DOHH2 (cell line): ENCODE data around the gene FAM221B.

Experiments
- H3F3A ChIP-seq: fragments of 200-600 bp; sonication (generic), shearing (Covaris generic); 2 replicates; pipeline ENCODE4 v1.6.0; 2016; ENCODE audit warnings: antibody characterized with exemption, mild to moderate bottlenecking; ENCODE audit not compliant: control insufficient read depth, insufficient read depth
- H3K27ac ChIP-seq: fragments of 200-600 bp; sonication (generic); 2 replicates; pipeline ENCODE4 v1.5.1; 2014; ENCODE audit warnings: low read depth, mild to moderate bottlenecking, low read length, moderate library complexity
- H3K27me3 ChIP-seq: fragments of 200-600 bp; sonication (generic); 2 replicates; pipeline ENCODE4 v1.6.1; 2014; ENCODE audit warnings: mild to moderate bottlenecking, low read length, mixed read lengths; ENCODE audit not compliant: control insufficient read depth
- H3K36me3 ChIP-seq: fragments of 200-600 bp; sonication (generic); 2 replicates; pipeline ENCODE4 v1.6.1; 2014; ENCODE audit warnings: mild to moderate bottlenecking, low read length, moderate library complexity, mixed read lengths; ENCODE audit not compliant: control insufficient read depth
- H3K4me1 ChIP-seq: fragments of 200-600 bp; sonication (generic); 2 replicates; pipeline ENCODE4 v1.6.1; 2014; ENCODE audit warnings: mild to moderate bottlenecking, low read length, mixed read lengths; ENCODE audit not compliant: control insufficient read depth
- H3K4me2 ChIP-seq: fragments of 200-600 bp; sonication (generic); 2 replicates; pipeline ENCODE4 v1.6.0; 2014; ENCODE audit warnings: mild to moderate bottlenecking, low read length, moderate library complexity
- H3K4me3 ChIP-seq: fragments of 200-600 bp; sonication (generic); 2 replicates; pipeline ENCODE4 v1.5.1; 2014; ENCODE audit warnings: mild to moderate bottlenecking, low read length, mixed read lengths
- H3K79me2 ChIP-seq: fragments of 200-600 bp; sonication (generic); 2 replicates; pipeline ENCODE4 v1.6.1; 2014; ENCODE audit warnings: mild to moderate bottlenecking, low read length, mixed read lengths; ENCODE audit not compliant: control insufficient read depth
- H3K9me2 ChIP-seq: fragments of 200-600 bp; sonication (generic); replicated peaks from 2 replicates; pipeline ENCODE4 v1.6.1; 2014; ENCODE audit warnings: mild to moderate bottlenecking, low read length, mixed read lengths; ENCODE audit not compliant: control insufficient read depth
- H3K9me3 ChIP-seq: fragments of 200-600 bp; sonication (generic); 2 replicates; pipeline ENCODE4 v1.6.1; 2014; ENCODE audit warnings: antibody characterized with exemption, low read length, mixed read lengths; ENCODE audit not compliant: control insufficient read depth, insufficient read depth
- H4K20me1 ChIP-seq: fragments of 200-600 bp; sonication (generic); 2 replicates; pipeline ENCODE4 v1.6.0; 2014; ENCODE audit warnings: low read depth, mild to moderate bottlenecking, antibody characterized with exemption, low read length, moderate library complexity; ENCODE audit not compliant: control insufficient read depth, insufficient read depth
- CTCF ChIP-seq: fragments of 200-600 bp; sonication (generic); IDR thresholded peaks from one replicate; pipeline ENCODE4 v1.5.1; 2014; ENCODE audit warnings: antibody characterized with exemption, mild to moderate bottlenecking, low read depth, low read length; ENCODE audit not compliant: poor library complexity, severe bottlenecking
- EZH2phosphoT487 ChIP-seq: fragments of 200-600 bp; sonication (generic); IDR thresholded peaks from 2 replicates; pipeline ENCODE4 v1.6.1; 2017; ENCODE audit warnings: borderline replicate concordance, mild to moderate bottlenecking, antibody characterized with exemption, low read length, moderate library complexity, mixed read lengths

FAM221B gene

GRCh38 chr9:35771943-35772342, 56.6 kb downstream of the FAM221B start:
- Histone ChIP-seq H3K9me3 (no peaks in the 10 kb centered on the region), H3K4me1 (peaks cover 16% of the 10 kb centered on the region), H3K9me2 (no peaks in the 10 kb centered on the region), H3K27me3 (no peaks in the 10 kb centered on the region), H3K4me2 (no peak overlapping the region), H4K20me1 (no peaks in the 10 kb centered on the region), H3F3A (no peaks in the 10 kb centered on the region), H3K79me2 (no peaks in the 10 kb centered on the region), H3K4me3 (no peak overlapping the region), H3K27ac (no peak overlapping the region), H3K36me3 (no peaks in the 10 kb centered on the region; the same call in 1 of the 2 replicates)
- TF ChIP-seq EZH2phosphoT487 (no peak), CTCF (no peak)

- Histone ChIP-seq H3K9me2 (no peaks in the 10 kb centered on the region), H3K4me3 (no peak overlapping the region), H3K36me3 (no peaks in the 10 kb centered on the region; the same call in 1 of the 2 replicates), H3K79me2 (no peaks in the 10 kb centered on the region), H3K4me2 (no peak overlapping the region), H4K20me1 (no peaks in the 10 kb centered on the region), H3K4me1 (peaks cover 16% of the 10 kb centered on the region), H3K9me3 (no peaks in the 10 kb centered on the region), H3F3A (no peaks in the 10 kb centered on the region), H3K27me3 (no peaks in the 10 kb centered on the region), H3K27ac (no peak overlapping the region)
- no peak for TF ChIP-seq EZH2phosphoT487
- no peak for TF ChIP-seq CTCF
Measured at GRCh38 chr9:35771534-35771933, 57.0 kb downstream of the FAM221B start.

GRCh38 chr9:35771075-35771433, 57.5 kb downstream of the FAM221B start:
- H3K79me2 ChIP-seq: no peaks in the 10 kb centered on the region
- H3F3A ChIP-seq: no peaks in the 10 kb centered on the region; the same call in 1 of the 2 replicates
- H3K4me1 ChIP-seq: peaks cover 14% of the 10 kb centered on the region
- H3K27ac ChIP-seq: no peak overlapping the region
- no peaks in the 10 kb centered on the region for H3K9me3 ChIP-seq
- H3K4me2 ChIP-seq: no peak overlapping the region
- TF ChIP-seq CTCF: no peak
- TF ChIP-seq EZH2phosphoT487: no peak
- H3K4me3 ChIP-seq: no peak overlapping the region
- no peaks in the 10 kb centered on the region; the same call in 1 of the 2 replicates for H3K36me3 ChIP-seq
- no peaks in the 10 kb centered on the region for H3K9me2 ChIP-seq
- no peaks in the 10 kb centered on the region for H4K20me1 ChIP-seq
- H3K27me3 ChIP-seq: no peaks in the 10 kb centered on the region
